Trophoblast cell (in vitro differentiated cells and primary cell): ENCODE results near the gene HES1.

Source experiments
- DNase-seq, 2 donors: peaks; one replicate each; pipeline ENCODE4 v3.0.0-alpha.2; 2016
- H2AFZ ChIP-seq: 2 replicates; pipeline ENCODE4 v1.6.1; 2013; ENCODE audit warnings: low read length, moderate library complexity, mild to moderate bottlenecking; ENCODE audit not compliant: insufficient read depth, poor library complexity
- H2AK5ac ChIP-seq: 2 replicates; pipeline ENCODE4 v1.6.1; 2013; ENCODE audit warnings: mild to moderate bottlenecking, low read length
- H2BK120ac ChIP-seq: 2 replicates; pipeline ENCODE4 v1.6.1; 2013; ENCODE audit warnings: low read length, mild to moderate bottlenecking, moderate library complexity; ENCODE audit not compliant: insufficient read depth, poor library complexity
- H2BK12ac ChIP-seq: 2 replicates; pipeline ENCODE4 v1.6.1; 2013; ENCODE audit warnings: mild to moderate bottlenecking, low read length, moderate library complexity
- H2BK5ac ChIP-seq: 2 replicates; pipeline ENCODE4 v1.6.1; 2013; ENCODE audit warnings: low read length, low read depth, moderate library complexity, mild to moderate bottlenecking; ENCODE audit not compliant: poor library complexity
- H3K14ac ChIP-seq: 2 replicates; pipeline ENCODE4 v1.6.1; 2013; ENCODE audit warnings: mild to moderate bottlenecking, low read length
- H3K18ac ChIP-seq: 2 replicates; pipeline ENCODE4 v1.6.1; 2013; ENCODE audit warnings: mild to moderate bottlenecking, low read length
- H3K23ac ChIP-seq: 2 replicates; pipeline ENCODE4 v1.6.1; 2013; ENCODE audit warnings: low read length
- H3K27ac ChIP-seq: 2 replicates; pipeline ENCODE4 v1.5.1; 2013; ENCODE audit warnings: low read depth, mild to moderate bottlenecking, inconsistent platforms, low read length, moderate library complexity
- H3K27me3 ChIP-seq: 2 replicates; pipeline ENCODE4 v1.6.1; 2013; ENCODE audit warnings: inconsistent platforms, mild to moderate bottlenecking, low read length, moderate library complexity; ENCODE audit not compliant: insufficient read depth
- H3K36me3 ChIP-seq, 2 experiments: 1 replicate in 1 of 2; 2 replicates in 1 of 2; pipeline ENCODE4 v1.6.1; 2013; ENCODE audit warnings: low read length in 2 of 2, mild to moderate bottlenecking in 2 of 2, moderate library complexity in 1 of 2; ENCODE audit not compliant: insufficient read depth in 2 of 2, control insufficient read depth in 1 of 2
- H3K4ac ChIP-seq: 2 replicates; pipeline ENCODE4 v1.6.1; 2013; ENCODE audit warnings: low read depth, mild to moderate bottlenecking, low read length, moderate library complexity
- H3K4me1 ChIP-seq, 2 experiments: 1 replicate in 1 of 2; 2 replicates in 1 of 2; pipeline ENCODE4 v1.6.1; 2013; ENCODE audit warnings: low read length in 2 of 2, mild to moderate bottlenecking in 2 of 2, moderate library complexity in 1 of 2; ENCODE audit not compliant: insufficient read depth in 2 of 2, control insufficient read depth in 1 of 2
- H3K4me2 ChIP-seq: 2 replicates; pipeline ENCODE4 v1.6.1; 2013; ENCODE audit warnings: inconsistent platforms, mild to moderate bottlenecking, low read length, moderate library complexity
- H3K4me3 ChIP-seq: 2 replicates; pipeline ENCODE4 v1.5.1; 2013; ENCODE audit warnings: mild to moderate bottlenecking, low read depth, low read length, inconsistent platforms
- H3K79me1 ChIP-seq: one replicate; pipeline ENCODE4 v1.6.1; 2013; ENCODE audit warnings: low read length
- H3K79me2 ChIP-seq: 2 replicates; pipeline ENCODE4 v1.6.1; 2013; ENCODE audit warnings: low read length, mild to moderate bottlenecking; ENCODE audit not compliant: control insufficient read depth, insufficient read depth, poor library complexity
- H3K9ac ChIP-seq: 2 replicates; pipeline ENCODE4 v1.6.1; 2013; ENCODE audit warnings: mild to moderate bottlenecking, low read length
- H3K9me3 ChIP-seq: 2 replicates; pipeline ENCODE4 v1.6.1; 2013; ENCODE audit warnings: low read depth, mild to moderate bottlenecking, control low read depth, inconsistent platforms, low read length; ENCODE audit not compliant: insufficient read depth
- H4K12ac ChIP-seq: 2 replicates; pipeline ENCODE4 v1.6.1; 2013; ENCODE audit warnings: low read depth, mild to moderate bottlenecking, low read length, moderate library complexity
- H4K8ac ChIP-seq: 2 replicates; pipeline ENCODE4 v1.6.1; 2013; ENCODE audit warnings: low read depth, mild to moderate bottlenecking, low read length, moderate library complexity
- H4K91ac ChIP-seq: one replicate; pipeline ENCODE4 v1.6.1; 2013; ENCODE audit warnings: low read depth, mild to moderate bottlenecking, low read length, moderate library complexity
- WGBS: extraction: QIAGEN DNeasy Blood & Tissue Kit; methylation state at CpG from one replicate; pipeline ENCODE4 v1.1.7; 2013; ENCODE audit warnings: missing lambda C conversion rate; ENCODE audit not compliant: insufficient read length, insufficient coverage; ENCODE audit errors: extremely low coverage; 5-methylcytosine and 5-hydroxymethylcytosine counted together

HES1 gene

DNA sequence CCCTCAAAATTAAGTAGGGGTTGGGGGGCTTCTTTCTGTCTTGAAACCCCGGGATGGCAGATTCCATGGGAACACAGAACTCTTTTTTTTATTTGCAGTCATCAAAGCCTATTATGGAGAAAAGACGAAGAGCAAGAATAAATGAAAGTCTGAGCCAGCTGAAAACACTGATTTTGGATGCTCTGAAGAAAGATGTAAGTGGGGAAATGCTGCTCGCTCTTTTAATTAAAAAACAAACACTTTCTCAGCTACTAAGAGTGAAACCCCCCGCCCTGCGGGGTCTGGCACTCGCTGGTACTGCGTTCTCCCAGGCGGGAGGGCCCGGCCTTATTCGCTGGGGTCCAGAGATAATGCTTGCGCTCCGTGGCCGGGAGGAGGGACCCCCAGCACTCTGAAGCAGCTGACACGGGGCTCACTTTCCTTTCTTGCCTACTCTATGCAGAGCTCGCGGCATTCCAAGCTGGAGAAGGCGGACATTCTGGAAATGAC, 615 bp downstream of the HES1 start:
- H2BK12ac ChIP-seq, result no peak overlapping the region
- H3K23ac ChIP-seq, result no peak overlapping the region
- H2AK5ac ChIP-seq, result no peak overlapping the region
- H4K8ac ChIP-seq, result peak overlapping the region; percentile 7
- no peaks in the 10 kb centered on the region for H3K9me3 ChIP-seq
- peaks cover 19% of the 10 kb centered on the region for H3K79me2 ChIP-seq
- H3K4ac ChIP-seq, result peak overlapping the region; percentile 13
- H3K27me3 ChIP-seq, result no peaks in the 10 kb centered on the region
- peak overlapping the region; percentile 91 for H3K4me3 ChIP-seq
- DNase-seq, result peak in 1 of 2 donors; percentile 20
- peaks cover 6 to 7% of the 10 kb centered on the region in 2 experiments for H3K36me3 ChIP-seq
- peak overlapping the region; percentile 76 for H3K9ac ChIP-seq
- H3K4me2 ChIP-seq, result peak overlapping the region; percentile 93
- H2BK5ac ChIP-seq, result no peak overlapping the region
- peak overlapping the region; percentile 71 for H3K18ac ChIP-seq
- no peak overlapping the region for H4K12ac ChIP-seq
- no peak overlapping the region for H2AFZ ChIP-seq
- peaks cover 50% of the 10 kb centered on the region for H3K79me1 ChIP-seq
- peak overlapping the region; percentile 42 for H3K27ac ChIP-seq
- peak overlapping the region; percentile 29 for H2BK120ac ChIP-seq
- H3K14ac ChIP-seq, result peak overlapping the region; percentile 4
- peak overlapping the region; percentile 87 for H4K91ac ChIP-seq
- WGBS, result no CpG with 5 or more reads among the region's 17 CpGs
- H3K4me1 ChIP-seq, result peaks cover 21 to 36% of the 10 kb centered on the region in 2 experiments

DNA sequence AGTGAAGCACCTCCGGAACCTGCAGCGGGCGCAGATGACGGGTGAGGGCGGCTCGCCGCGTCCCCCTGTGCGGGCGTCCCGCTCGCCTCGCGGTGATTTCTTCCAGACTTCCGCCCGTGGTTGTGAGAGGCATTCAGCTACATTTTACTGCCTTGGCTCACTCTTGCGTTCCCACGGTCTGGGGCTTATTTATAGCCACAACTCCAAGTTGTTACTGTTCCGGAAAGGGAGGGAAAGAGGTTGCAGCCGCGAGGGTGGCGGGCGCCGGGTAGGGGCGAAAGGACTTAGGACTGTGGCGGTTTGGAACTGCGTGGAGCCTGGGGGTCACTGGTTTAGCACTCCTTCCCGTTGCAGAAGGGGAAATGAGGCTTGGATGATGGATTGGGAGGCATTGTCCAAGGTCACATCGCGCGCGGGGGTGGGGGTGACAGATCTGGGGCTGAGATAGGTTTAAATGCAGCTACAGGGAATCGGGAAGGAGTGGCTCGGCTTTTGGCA, 1.1 kb downstream of the HES1 start:
- H4K8ac ChIP-seq, result peak overlapping the region; percentile 24
- H3K18ac ChIP-seq, result peak overlapping the region; percentile 71
- H2BK120ac ChIP-seq, result peak overlapping the region; percentile 49
- peak overlapping the region; percentile 76 for H3K9ac ChIP-seq
- DNase-seq, result peak; percentile 79 to 82
- peaks cover 52% of the 10 kb centered on the region for H3K79me1 ChIP-seq
- H3K4me1 ChIP-seq, result peaks cover 22 to 37% of the 10 kb centered on the region in 2 experiments
- no peak overlapping the region for H2BK12ac ChIP-seq
- H3K27me3 ChIP-seq, result no peaks in the 10 kb centered on the region
- peak overlapping the region; percentile 29 for H3K4ac ChIP-seq
- H3K4me2 ChIP-seq, result peak overlapping the region; percentile 93
- peak overlapping the region; percentile 37 for H3K27ac ChIP-seq
- H2BK5ac ChIP-seq, result peak overlapping the region; percentile 11
- H3K14ac ChIP-seq, result peak overlapping the region; percentile 55
- peak overlapping the region; percentile 91 for H3K4me3 ChIP-seq
- H2AK5ac ChIP-seq, result no peak overlapping the region
- WGBS, result no CpG with 5 or more reads among the region's 34 CpGs
- H3K9me3 ChIP-seq, result no peaks in the 10 kb centered on the region
- peaks cover 6 to 7% of the 10 kb centered on the region in 2 experiments for H3K36me3 ChIP-seq
- H2AFZ ChIP-seq, result no peak overlapping the region
- peaks cover 23% of the 10 kb centered on the region for H3K79me2 ChIP-seq
- H4K91ac ChIP-seq, result peak overlapping the region; percentile 87
- no peak overlapping the region for H3K23ac ChIP-seq
- no peak overlapping the region for H4K12ac ChIP-seq

DNA sequence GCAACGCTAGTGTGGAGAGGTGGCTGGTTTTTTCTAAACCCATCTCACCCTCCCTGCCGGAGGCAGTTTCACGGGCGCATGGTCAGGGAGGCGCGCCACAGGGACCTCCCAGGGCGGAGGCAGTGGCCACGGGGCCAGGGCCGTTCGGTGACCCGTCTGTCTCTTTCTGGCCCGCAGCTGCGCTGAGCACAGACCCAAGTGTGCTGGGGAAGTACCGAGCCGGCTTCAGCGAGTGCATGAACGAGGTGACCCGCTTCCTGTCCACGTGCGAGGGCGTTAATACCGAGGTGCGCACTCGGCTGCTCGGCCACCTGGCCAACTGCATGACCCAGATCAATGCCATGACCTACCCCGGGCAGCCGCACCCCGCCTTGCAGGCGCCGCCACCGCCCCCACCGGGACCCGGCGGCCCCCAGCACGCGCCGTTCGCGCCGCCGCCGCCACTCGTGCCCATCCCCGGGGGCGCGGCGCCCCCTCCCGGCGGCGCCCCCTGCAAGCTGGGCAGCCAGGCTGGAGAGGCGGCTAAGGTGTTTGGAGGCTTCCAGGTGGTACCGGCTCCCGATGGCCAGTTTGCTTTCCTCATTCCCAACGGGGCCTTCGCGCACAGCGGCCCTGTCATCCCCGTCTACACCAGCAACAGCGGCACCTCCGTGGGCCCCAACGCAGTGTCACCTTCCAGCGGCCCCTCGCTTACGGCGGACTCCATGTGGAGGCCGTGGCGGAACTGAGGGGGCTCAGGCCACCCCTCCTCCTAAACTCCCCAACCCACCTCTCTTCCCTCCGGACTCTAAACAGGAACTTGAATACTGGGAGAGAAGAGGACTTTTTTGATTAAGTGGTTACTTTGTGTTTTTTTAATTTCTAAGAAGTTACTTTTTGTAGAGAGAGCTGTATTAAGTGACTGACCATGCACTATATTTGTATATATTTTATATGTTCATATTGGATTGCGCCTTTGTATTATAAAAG, 1.8 kb downstream of the HES1 start:
- no CpG with 5 or more reads among the region's 69 CpGs for whole genome bisulfite sequencing
- Histone ChIP-seq H3K79me2 (peaks cover 23% of the 10 kb centered on the region), H3K27me3 (no peaks in the 10 kb centered on the region)

DNA sequence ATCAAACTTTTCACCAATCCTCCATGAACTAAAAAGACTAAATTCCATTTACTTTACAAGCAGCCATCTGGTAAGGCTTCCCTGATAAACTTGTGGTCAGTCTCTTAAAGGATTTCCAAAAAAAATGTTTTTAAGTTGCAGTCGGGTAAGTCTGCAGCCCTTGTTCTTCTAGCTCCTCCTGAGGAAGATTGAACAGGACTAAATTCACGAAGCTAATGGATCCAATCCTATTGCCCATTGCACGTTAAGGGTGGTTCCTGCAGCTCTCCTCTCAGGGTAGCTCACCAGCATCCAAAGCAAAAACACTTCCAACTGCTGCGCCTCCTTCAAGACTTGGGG, 2.8 kb downstream of the HES1 start:
- Histone ChIP-seq H3K4me1 (peaks cover 18 to 31% of the 10 kb centered on the region in 2 experiments), H3K18ac (no peak overlapping the region), H2BK5ac (peak overlapping the region; percentile 1), H3K14ac (peak overlapping the region; percentile 17), H3K23ac (no peak overlapping the region), H3K36me3 (peaks cover 6 to 7% of the 10 kb centered on the region in 2 experiments), H2BK120ac (peak overlapping the region; percentile 52), H2AK5ac (no peak overlapping the region), H3K27ac (peak overlapping the region; percentile 58), H3K27me3 (no peaks in the 10 kb centered on the region), H4K8ac (peak overlapping the region; percentile 32), H3K9ac (no peak overlapping the region), H3K4me3 (no peak overlapping the region), H2BK12ac (peak overlapping the region; percentile 15), H4K91ac (peak overlapping the region; percentile 1), H4K12ac (no peak overlapping the region), H2AFZ (no peak overlapping the region), H3K9me3 (no peaks in the 10 kb centered on the region), H3K4ac (peak overlapping the region; percentile 25), H3K4me2 (peak overlapping the region; percentile 52), H3K79me1 (peaks cover 43% of the 10 kb centered on the region), H3K79me2 (peaks cover 22% of the 10 kb centered on the region)
- WGBS, result no CpG with 5 or more reads among the region's 4 CpGs
- no peak for DNase-seq

More for the DNA sequence above, 1.8 kb downstream of the HES1 start:
- H3K36me3 ChIP-seq, result peaks cover 6 to 7% of the 10 kb centered on the region in 2 experiments
- DNase-seq, result peak; percentile 77 to 80
- H3K4me3 ChIP-seq, result peak overlapping the region; percentile 91
- H3K9me3 ChIP-seq, result no peaks in the 10 kb centered on the region
- peak overlapping the region; percentile 83 for H2AK5ac ChIP-seq
- H3K4ac ChIP-seq, result peak overlapping the region; percentile 92
- H2BK120ac ChIP-seq, result peak overlapping the region; percentile 74
- peak overlapping the region; percentile 54 for H2BK5ac ChIP-seq
- peaks cover 20 to 38% of the 10 kb centered on the region in 2 experiments for H3K4me1 ChIP-seq
- peak overlapping the region; percentile 76 for H3K9ac ChIP-seq
- peak overlapping the region; percentile 37 for H3K27ac ChIP-seq
- no peak overlapping the region for H3K23ac ChIP-seq
- H2AFZ ChIP-seq, result peak overlapping the region; percentile 50
- H3K4me2 ChIP-seq, result peak overlapping the region; percentile 93
- H4K8ac ChIP-seq, result peak overlapping the region; percentile 70
- H3K14ac ChIP-seq, result peak overlapping the region; percentile 90
- peak overlapping the region; percentile 92 for H3K18ac ChIP-seq
- H4K91ac ChIP-seq, result peak overlapping the region; percentile 87
- peaks cover 50% of the 10 kb centered on the region for H3K79me1 ChIP-seq
- H2BK12ac ChIP-seq, result peak overlapping the region; percentile 69
- H4K12ac ChIP-seq, result no peak overlapping the region
